ENCODE data around the gene FAM20B.

Gene FAM20B

GRCh38 chr1:179023946-179024650 is 1.6 kb upstream of the FAM20B start:
- TF ChIP-seq, protein P1, sequence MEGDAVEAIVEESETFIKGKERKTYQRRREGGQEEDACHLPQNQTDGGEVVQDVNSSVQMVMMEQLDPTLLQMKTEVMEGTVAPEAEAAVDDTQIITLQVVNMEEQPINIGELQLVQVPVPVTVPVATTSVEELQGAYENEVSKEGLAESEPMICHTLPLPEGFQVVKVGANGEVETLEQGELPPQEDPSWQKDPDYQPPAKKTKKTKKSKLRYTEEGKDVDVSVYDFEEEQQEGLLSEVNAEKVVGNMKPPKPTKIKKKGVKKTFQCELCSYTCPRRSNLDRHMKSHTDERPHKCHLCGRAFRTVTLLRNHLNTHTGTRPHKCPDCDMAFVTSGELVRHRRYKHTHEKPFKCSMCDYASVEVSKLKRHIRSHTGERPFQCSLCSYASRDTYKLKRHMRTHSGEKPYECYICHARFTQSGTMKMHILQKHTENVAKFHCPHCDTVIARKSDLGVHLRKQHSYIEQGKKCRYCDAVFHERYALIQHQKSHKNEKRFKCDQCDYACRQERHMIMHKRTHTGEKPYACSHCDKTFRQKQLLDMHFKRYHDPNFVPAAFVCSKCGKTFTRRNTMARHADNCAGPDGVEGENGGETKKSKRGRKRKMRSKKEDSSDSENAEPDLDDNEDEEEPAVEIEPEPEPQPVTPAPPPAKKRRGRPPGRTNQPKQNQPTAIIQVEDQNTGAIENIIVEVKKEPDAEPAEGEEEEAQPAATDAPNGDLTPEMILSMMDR (IDR thresholded peaks at IDR 0.05; ENCODE audit: extremely low read depth, insufficient read depth, missing control alignments), result no peak
- in situ Hi-C loops (cut with MboI; ENCODE audit: low pct_unique_long_range_greater_than_20kb, low sequenced_read_pairs, unreplicated experiment), result loop anchor here (25.0 kb wide), 1 partner anchor 262 kb away; no protein-coding TSS in a partner anchor
- DNase-seq (ENCODE audit: low spot score), result no peak

- TF ChIP-seq, protein P1 (IDR thresholded peaks at IDR 0.05; ENCODE audit: extremely low read depth, insufficient read depth, missing control alignments), result no peak
- in situ Hi-C loops (cut with MboI; ENCODE audit: low pct_unique_long_range_greater_than_20kb, low sequenced_read_pairs, unreplicated experiment), result no loop called here
- DNase-seq (ENCODE audit: low spot score), result peak; percentile 83
Observed at GRCh38 chr1:179025975-179026812, 500 bp downstream of the FAM20B start.

GRCh38 chr1:179026813-179027669 is 1.3 kb downstream of the FAM20B start:
- DNase-seq (ENCODE audit: low spot score), result no peak
- in situ Hi-C loops (cut with MboI; ENCODE audit: low pct_unique_long_range_greater_than_20kb, low sequenced_read_pairs, unreplicated experiment), result no loop called here
- TF ChIP-seq, protein P1 (IDR thresholded peaks at IDR 0.05; ENCODE audit: extremely low read depth, insufficient read depth, missing control alignments), result no peak

- in situ Hi-C loops (cut with MboI; ENCODE audit: low pct_unique_long_range_greater_than_20kb, low sequenced_read_pairs, unreplicated experiment), result no loop called here
- TF ChIP-seq, protein P1 (IDR thresholded peaks at IDR 0.05; ENCODE audit: extremely low read depth, insufficient read depth, missing control alignments), result no peak
Observed at GRCh38 chr1:179029321-179029759, 3.6 kb downstream of the FAM20B start.

GRCh38 chr1:179030130-179030529 is 4.4 kb downstream of the FAM20B start:
- TF ChIP-seq, protein P1 (IDR thresholded peaks at IDR 0.05; ENCODE audit: extremely low read depth, insufficient read depth, missing control alignments), result no peak
- in situ Hi-C loops (cut with MboI; ENCODE audit: low pct_unique_long_range_greater_than_20kb, low sequenced_read_pairs, unreplicated experiment), result no loop called here
- DNase-seq (ENCODE audit: low spot score), result no peak

More at GRCh38 chr1:179029321-179029759, 3.6 kb downstream of the FAM20B start:
- no peak for DNase-seq (ENCODE audit: low spot score)

DNA sequence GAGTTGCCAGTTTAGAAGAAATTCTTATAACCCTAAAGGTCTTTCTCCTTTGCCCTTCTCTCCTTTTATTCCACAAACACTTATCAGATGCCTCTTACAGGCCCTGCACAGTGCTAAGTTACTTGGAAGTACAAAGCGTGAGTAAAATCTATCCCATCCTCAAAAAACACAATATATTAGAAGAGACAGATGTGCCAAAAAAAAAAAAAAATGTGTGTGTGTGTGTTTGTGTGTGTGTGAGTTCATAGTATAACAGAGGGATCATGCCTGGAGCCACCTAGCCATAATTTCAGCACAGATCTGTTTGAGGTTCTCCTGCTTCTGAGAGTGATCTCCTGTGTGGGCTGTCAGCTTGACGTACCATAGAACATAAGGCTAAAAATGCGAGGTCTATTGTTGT is 5.0 kb downstream of the FAM20B start:
- TF ChIP-seq, protein P1 (IDR thresholded peaks at IDR 0.05; ENCODE audit: extremely low read depth, insufficient read depth, missing control alignments), result no peak
- in situ Hi-C loops (cut with MboI; ENCODE audit: low pct_unique_long_range_greater_than_20kb, low sequenced_read_pairs, unreplicated experiment), result no loop called here

More for the DNA sequence above, 5.0 kb downstream of the FAM20B start:
- no peak for DNase-seq (ENCODE audit: low spot score)
